Activated T-helper 1 cell treated with anti-CD3 and anti-CD28 coated beads, Interleukin-12 subunit alpha, Interleukin-12 subunit beta, Interleukin-2, Interleukin-4 antibody, amounts not matched to agents 30 ng/mL and 10 ng/mL and 1 ng/mL, durations not matched to agents 14 hours and 24 hours and 36 hours (primary cell): ENCODE data around the gene RPS6KA3. TPM values are rescaled to one million over a fixed set of nuclear protein-coding genes. Genes with fewer than 3 reads are reported as not detected.
"Not testable (repeated sequence)": the region's sequence is repeated elsewhere in the genome, so short reads cannot be mapped to it uniquely, and the experiment has no call there.

Experiments used
- DNase-seq: peaks from one replicate; pipeline ENCODE4 v3.0.0; 2021; ENCODE audit warnings: low spot score
- H3K27ac Mint-ChIP-seq: one replicate; pipeline ENCODE4 v1.8.0; 2021; ENCODE audit warnings: mild to moderate bottlenecking, mixed read lengths
- H3K27me3 Mint-ChIP-seq: one replicate; pipeline ENCODE4 v1.8.0; 2022; ENCODE audit warnings: mild to moderate bottlenecking, moderate library complexity, mixed read lengths; ENCODE audit not compliant: insufficient read depth
- H3K36me3 Mint-ChIP-seq: one replicate; pipeline ENCODE4 v1.8.0; 2021; ENCODE audit warnings: low read depth, mixed read lengths
- H3K4me1 Mint-ChIP-seq: one replicate; pipeline ENCODE4 v1.8.0; 2021; ENCODE audit warnings: low read depth, mixed read lengths
- H3K4me3 Mint-ChIP-seq: one replicate; pipeline ENCODE4 v1.8.0; 2021; ENCODE audit warnings: mild to moderate bottlenecking, moderate library complexity, mixed read lengths
- H3K9me3 Mint-ChIP-seq: one replicate; pipeline ENCODE4 v1.8.0; 2021; ENCODE audit warnings: mixed read lengths
- intact Hi-C: fragments of 100-400 bp; cut with micrococcal nuclease; formaldehyde crosslinking; loops from one replicate; pipeline ENCODE4 v1.15.1; 2024
- total RNA-seq: library from RNA; stranded (reverse); gene quantifications from 2 replicates; pipeline ENCODE4 v1.2.3, GENCODE V29; 2022

The RPS6KA3 gene
- total RNA-seq, 1 donor from 2014 or later, result 58.8 TPM

DNA sequence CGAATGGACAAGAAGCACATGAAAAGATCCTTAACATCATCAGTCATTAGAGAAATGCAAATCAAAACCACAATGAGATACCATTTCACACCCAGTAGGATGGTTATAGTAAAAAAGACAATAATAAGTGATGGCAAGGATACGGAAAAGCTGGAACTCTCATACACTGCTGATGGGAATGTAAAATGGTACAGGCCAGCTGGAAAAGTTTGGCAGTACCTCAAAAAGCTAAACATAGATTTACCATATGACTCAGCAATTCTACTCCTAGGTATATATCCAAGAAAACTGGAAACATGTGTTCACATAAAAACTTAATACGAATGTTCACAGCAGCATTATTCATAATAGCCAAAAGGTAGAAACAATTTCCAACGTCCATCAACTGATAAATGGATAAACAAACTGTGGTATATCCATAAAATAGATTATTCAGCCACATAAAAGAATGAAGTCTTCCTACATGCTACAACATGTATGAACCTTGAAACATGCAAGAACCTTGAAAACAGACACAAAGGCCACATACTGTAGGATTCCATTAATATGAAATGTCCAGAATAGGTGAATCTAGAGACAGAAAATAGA is 11.9 kb downstream of the RPS6KA3 start:
- DNase-seq, result no peak
- peaks cover 39% of the 10 kb centered on the region for H3K4me1 Mint-ChIP-seq
- no peak overlapping the region for H3K4me3 Mint-ChIP-seq
- no peaks in the 10 kb centered on the region for H3K27me3 Mint-ChIP-seq
- H3K9me3 Mint-ChIP-seq, result no peaks in the 10 kb centered on the region
- intact Hi-C loops, result loop anchor here (1.0 kb wide), 1 partner anchor 8 kb away; no protein-coding TSS in a partner anchor
- H3K27ac Mint-ChIP-seq, result no peak overlapping the region
- peaks cover 22% of the 10 kb centered on the region for H3K36me3 Mint-ChIP-seq

DNA sequence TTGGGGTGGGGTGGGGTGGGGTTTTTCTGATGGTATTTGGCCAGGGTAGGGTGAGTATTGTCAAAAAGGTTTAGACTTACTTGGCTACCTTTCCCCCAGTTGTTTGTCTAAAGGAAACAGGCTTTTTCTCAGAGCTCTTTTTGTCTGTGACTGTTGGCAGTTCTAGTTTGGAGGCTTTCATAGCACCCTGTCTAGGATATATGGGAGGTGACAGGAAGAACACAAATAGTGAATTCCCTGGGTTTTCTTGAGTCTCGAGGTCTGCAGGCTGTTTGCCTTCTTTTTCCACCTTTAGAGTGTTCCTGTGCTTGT is 13.5 kb downstream of the RPS6KA3 start:
- H3K4me1 Mint-ChIP-seq, result peaks cover 46% of the 10 kb centered on the region
- peak overlapping the region; percentile 65 for H3K27ac Mint-ChIP-seq
- no peak overlapping the region for H3K4me3 Mint-ChIP-seq
- DNase-seq, result no peak
- peaks cover 18% of the 10 kb centered on the region for H3K36me3 Mint-ChIP-seq
- intact Hi-C loops, result loop anchor here (1.0 to 2.0 kb wide), 2 partner anchors 189 to 274 kb away; no protein-coding TSS in a partner anchor
- H3K9me3 Mint-ChIP-seq, result no peaks in the 10 kb centered on the region
- H3K27me3 Mint-ChIP-seq, result no peaks in the 10 kb centered on the region

DNA sequence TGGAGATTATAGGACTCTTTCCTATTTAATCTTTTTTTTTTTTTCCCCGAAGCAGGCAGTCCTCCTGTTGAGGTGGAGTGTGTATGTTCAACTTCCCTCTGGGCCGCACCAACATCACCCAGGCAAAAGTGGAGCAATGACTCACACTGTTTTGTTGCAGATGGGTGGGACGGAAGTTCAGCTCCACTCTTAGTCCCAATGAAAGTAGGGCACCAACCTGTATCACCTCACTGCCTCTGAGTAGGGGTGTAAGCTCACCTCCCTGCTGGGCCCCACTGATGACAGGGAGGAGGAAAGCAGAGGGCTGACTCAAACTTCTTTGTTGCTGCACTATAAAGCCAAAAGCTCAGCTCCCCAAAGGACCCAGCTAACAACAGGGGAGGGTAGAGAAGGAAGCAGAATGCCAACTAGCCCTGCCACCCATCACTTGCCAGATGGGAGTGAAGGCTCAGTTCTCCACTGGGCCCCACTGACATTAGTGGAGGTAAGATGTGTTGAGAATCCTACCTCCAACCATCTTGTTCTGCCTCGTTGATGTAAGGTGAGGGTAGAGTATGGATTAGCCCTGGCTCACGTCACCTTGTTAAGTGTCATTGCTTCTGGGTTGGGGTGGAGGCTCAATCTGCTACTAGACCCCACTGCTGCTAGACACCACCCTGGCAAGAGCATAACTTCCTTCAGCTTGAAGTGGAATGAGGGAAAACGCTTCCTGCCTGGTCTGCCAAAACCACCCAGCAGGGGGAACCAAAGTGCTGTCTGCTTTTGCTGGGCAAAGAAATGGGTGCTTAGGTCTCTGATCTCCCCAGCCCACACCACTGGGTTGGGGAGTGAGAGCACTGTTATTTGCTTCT is 14.1 kb downstream of the RPS6KA3 start:
- H3K27ac Mint-ChIP-seq, result peak overlapping the region; percentile 65
- H3K27me3 Mint-ChIP-seq, result no peaks in the 10 kb centered on the region
- H3K4me3 Mint-ChIP-seq, result no peak overlapping the region
- peaks cover 46% of the 10 kb centered on the region for H3K4me1 Mint-ChIP-seq
- peak; percentile 49 for DNase-seq
- H3K9me3 Mint-ChIP-seq, result no peaks in the 10 kb centered on the region
- intact Hi-C loops, result loop anchor here (1.0 to 2.0 kb wide), 2 partner anchors 190 to 274 kb away; no protein-coding TSS in a partner anchor
- H3K36me3 Mint-ChIP-seq, result peaks cover 18% of the 10 kb centered on the region

DNA sequence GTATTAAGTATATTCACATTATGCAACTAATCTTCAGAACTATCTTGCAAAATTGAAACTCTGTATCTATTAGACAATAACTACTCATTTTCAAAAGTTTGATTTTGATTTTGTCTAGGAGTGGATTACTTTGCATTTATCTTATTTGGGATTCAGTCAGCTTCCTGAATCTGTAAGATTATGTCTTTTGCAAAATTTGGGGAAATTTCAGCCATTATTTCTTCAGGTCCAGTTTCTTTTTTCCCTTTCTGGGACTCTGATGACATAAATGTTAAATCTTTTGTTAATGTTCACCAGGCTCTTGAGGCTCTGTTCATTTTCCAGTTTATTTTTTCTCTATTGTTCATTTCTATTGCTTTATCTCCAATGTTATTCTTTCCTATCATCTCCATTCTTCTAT is 15.0 kb downstream of the RPS6KA3 start:
- H3K4me3 Mint-ChIP-seq, result no peak overlapping the region
- H3K27ac Mint-ChIP-seq, result no peak overlapping the region
- intact Hi-C loops, result loop anchor here (2.0 kb wide), 1 partner anchor 275 kb away; no protein-coding TSS in a partner anchor
- peaks cover 42% of the 10 kb centered on the region for H3K4me1 Mint-ChIP-seq
- no peaks in the 10 kb centered on the region for H3K9me3 Mint-ChIP-seq
- peaks cover 18% of the 10 kb centered on the region for H3K36me3 Mint-ChIP-seq
- DNase-seq, result no peak
- no peaks in the 10 kb centered on the region for H3K27me3 Mint-ChIP-seq

DNA sequence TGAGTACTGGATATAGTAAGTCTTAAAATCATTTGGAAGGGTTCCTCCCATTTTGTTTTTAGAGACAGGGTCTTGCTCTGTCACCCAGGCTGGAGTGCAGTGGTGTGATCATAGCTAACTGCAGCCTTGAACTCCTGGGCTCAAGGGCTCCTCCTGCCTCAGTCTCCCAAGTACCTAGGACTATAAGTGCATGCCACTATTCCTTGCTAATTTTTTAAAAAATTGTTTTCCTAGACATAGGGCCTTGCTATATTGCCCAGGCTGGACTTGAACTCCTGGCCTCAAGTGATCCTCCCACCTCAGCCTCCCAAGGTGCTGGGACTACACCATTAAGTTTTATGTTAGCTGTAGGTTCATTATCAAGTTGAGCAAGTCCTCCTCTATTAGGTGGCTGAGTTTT is 16.6 kb downstream of the RPS6KA3 start:
- H3K36me3 Mint-ChIP-seq, result peaks cover 17% of the 10 kb centered on the region
- H3K4me1 Mint-ChIP-seq, result peaks cover 35% of the 10 kb centered on the region
- H3K27me3 Mint-ChIP-seq, H3K4me3 Mint-ChIP-seq, DNase-seq, H3K27ac Mint-ChIP-seq, H3K9me3 Mint-ChIP-seq, intact Hi-C loops: not testable (repeated sequence)

DNA sequence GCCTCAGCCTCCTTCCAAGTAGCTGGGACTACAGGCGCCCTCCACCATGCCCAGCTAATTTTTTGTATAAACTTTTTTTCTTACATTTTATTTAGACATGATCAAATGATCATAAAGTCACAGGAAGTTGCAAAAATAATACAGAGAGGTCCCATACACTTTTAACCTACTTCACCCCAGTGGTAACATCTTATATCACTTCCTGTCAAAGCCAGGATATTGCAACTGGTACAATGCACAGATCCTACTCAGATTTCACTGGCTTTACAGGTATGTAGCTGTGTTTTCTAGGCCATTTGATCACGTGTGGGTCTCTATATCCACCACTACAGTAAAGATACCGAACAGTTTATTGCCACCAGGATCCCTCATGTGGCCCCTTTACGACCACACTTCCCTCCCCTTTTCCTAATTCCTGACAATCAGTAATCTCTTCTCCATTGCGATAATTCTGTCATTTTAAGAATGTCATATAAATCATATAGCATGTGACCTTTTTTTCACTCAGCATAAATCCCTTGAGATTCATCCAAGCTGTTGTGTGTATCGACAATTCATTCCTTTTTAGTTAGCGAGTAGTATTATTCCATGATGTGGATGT is 18.0 kb downstream of the RPS6KA3 start:
- peaks cover 32% of the 10 kb centered on the region for H3K4me1 Mint-ChIP-seq
- intact Hi-C loops, result no loop called here
- H3K27ac Mint-ChIP-seq, result no peak overlapping the region
- no peaks in the 10 kb centered on the region for H3K27me3 Mint-ChIP-seq
- no peaks in the 10 kb centered on the region for H3K9me3 Mint-ChIP-seq
- no peak for DNase-seq
- no peak overlapping the region for H3K4me3 Mint-ChIP-seq
- H3K36me3 Mint-ChIP-seq, result peaks cover 15% of the 10 kb centered on the region

DNA sequence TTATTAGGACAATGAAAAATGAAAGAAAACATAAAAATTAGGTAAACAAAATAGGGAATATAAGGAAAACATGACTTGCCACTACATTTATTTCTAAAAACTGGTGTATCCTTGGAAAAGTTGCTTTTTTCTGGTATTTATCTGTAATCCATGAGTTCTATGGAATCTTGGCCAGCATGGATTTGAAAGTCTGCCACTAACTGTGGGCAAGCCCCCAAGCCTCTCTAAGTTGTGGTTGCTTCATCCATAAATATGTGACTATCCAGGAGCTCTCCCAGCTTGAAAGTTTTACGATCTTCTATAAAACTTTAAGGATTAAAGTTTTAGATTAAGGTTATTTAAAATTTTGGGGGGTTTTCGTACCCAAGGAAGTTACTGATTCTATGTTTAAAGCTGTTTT is 21.8 kb downstream of the RPS6KA3 start:
- Mint-ChIP-seq H3K27ac (no peak overlapping the region), H3K9me3 (no peaks in the 10 kb centered on the region), H3K36me3 (peaks cover 7% of the 10 kb centered on the region), H3K4me3 (no peak overlapping the region), H3K27me3 (no peaks in the 10 kb centered on the region), H3K4me1 (peaks cover 20% of the 10 kb centered on the region)
- no peak for DNase-seq
- intact Hi-C loops, result no loop called here

DNA sequence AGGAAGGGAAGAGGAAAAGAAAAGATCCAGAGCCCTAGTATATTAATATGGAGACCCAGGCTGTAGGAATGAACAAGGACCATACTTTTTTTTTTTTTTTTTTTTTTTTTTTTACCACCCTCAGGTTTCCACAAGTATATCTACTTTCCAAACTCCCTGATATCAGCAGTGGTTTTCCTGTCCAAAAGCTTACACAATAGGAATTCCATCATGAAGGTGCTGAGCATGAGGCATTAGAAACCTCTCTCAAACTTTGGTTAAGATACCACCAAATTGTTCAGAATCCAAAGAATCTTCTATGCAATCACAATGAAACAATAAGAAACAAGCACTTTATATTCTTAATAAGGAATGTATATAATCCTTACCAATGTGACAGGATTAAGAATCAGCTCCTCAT is 26.5 kb downstream of the RPS6KA3 start:
- intact Hi-C loops, result no loop called here
- H3K9me3 Mint-ChIP-seq, result peaks cover 3% of the 10 kb centered on the region
- peaks cover 16% of the 10 kb centered on the region for H3K4me1 Mint-ChIP-seq
- H3K27ac Mint-ChIP-seq, result no peak overlapping the region
- H3K4me3 Mint-ChIP-seq, result no peak overlapping the region
- no peak for DNase-seq
- peaks cover 30% of the 10 kb centered on the region for H3K36me3 Mint-ChIP-seq
- no peaks in the 10 kb centered on the region for H3K27me3 Mint-ChIP-seq

DNA sequence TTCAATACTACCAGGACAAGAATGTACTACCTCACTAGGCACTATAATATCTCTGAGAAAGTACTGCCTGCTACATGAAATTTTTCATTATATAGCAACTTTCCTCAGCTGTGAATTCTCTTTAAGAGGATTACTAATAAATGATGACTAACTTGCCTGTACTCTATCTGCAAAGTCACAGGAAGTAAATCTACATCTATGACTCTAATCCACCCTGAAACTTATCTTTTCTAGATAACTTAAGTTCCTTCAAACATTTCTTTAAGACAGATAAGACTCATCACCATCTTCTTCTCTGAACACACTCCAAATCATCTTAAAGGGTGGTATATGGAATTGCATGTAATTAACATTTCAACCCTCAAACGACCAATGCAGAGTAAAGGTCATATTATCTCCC is 28.8 kb downstream of the RPS6KA3 start:
- Mint-ChIP-seq H3K27me3 (no peaks in the 10 kb centered on the region), H3K4me3 (no peak overlapping the region), H3K36me3 (peaks cover 38% of the 10 kb centered on the region), H3K9me3 (peaks cover 3% of the 10 kb centered on the region), H3K27ac (no peak overlapping the region), H3K4me1 (peaks cover 16% of the 10 kb centered on the region)
- intact Hi-C loops, result no loop called here
- no peak for DNase-seq

DNA sequence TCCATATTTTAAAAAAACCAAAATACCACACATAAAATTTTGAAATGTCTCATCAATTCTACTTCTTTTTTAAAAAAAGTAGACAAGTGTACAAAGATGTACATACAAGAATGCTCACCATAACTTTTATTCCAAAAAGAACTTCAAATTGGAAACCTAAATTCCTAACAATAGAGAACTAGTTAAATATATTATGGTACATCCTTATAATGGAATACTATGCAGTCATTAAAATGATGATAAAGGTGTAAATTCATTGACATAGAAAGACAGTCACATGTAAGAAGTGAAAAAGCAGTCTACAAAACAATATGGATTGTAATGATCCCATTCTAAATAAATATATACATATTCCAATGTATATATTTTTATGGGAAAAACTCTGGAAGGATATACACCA is 31.0 kb downstream of the RPS6KA3 start:
- Mint-ChIP-seq H3K9me3 (peaks cover 3% of the 10 kb centered on the region), H3K27ac (no peak overlapping the region), H3K4me1 (peaks cover 10% of the 10 kb centered on the region), H3K36me3 (peaks cover 44% of the 10 kb centered on the region), H3K4me3 (no peak overlapping the region), H3K27me3 (no peaks in the 10 kb centered on the region)
- no peak for DNase-seq
- intact Hi-C loops, result no loop called here

DNA sequence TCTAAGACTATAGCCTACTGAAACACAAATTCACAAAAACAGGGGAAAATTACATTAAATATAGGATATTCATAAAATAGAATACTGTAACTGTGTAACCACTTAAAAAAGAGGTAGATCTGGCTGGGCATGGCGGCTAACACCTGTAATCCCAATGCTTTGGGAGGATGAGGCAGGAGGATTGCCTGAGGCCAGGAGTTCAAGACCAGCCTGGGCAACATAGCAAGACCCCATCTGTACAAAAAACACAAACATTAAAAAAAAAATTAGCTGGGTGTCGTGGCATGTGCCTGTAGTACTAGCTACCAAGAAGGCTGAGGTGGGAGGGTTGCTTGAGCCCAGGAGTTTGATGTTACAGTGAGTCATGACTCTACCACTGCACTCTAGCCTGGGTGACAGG is 33.4 kb downstream of the RPS6KA3 start:
- Mint-ChIP-seq H3K27ac (no peak overlapping the region), H3K4me1 (peaks cover 14% of the 10 kb centered on the region), H3K36me3 (peaks cover 52% of the 10 kb centered on the region), H3K9me3 (peaks cover 3% of the 10 kb centered on the region), H3K27me3 (no peaks in the 10 kb centered on the region), H3K4me3 (no peak overlapping the region)
- no peak for DNase-seq
- intact Hi-C loops, result no loop called here

DNA sequence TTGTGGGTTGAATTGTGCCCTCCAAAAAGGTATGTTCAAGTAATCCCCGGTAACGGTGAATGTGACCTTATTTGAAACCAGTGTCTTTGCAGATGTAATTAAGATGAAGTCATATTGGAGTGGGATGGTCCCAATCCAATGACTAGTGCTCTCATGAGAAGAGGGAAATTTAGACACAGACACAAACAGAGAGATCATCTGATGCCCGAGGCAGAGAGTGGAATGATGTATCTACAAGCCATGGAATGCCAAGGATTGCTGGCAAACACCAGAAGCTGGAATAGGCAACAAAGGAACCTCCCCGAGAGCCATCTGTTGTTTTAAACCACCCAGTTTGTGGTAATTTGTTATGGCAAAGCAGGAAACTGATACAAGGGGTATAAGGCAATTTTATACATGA is 35.1 kb downstream of the RPS6KA3 start:
- H3K27ac Mint-ChIP-seq, result no peak overlapping the region
- peaks cover 47% of the 10 kb centered on the region for H3K36me3 Mint-ChIP-seq
- no peak overlapping the region for H3K4me3 Mint-ChIP-seq
- intact Hi-C loops, result no loop called here
- DNase-seq, result no peak
- peaks cover 12% of the 10 kb centered on the region for H3K4me1 Mint-ChIP-seq
- H3K27me3 Mint-ChIP-seq, result no peaks in the 10 kb centered on the region
- H3K9me3 Mint-ChIP-seq, result peaks cover 3% of the 10 kb centered on the region

DNA sequence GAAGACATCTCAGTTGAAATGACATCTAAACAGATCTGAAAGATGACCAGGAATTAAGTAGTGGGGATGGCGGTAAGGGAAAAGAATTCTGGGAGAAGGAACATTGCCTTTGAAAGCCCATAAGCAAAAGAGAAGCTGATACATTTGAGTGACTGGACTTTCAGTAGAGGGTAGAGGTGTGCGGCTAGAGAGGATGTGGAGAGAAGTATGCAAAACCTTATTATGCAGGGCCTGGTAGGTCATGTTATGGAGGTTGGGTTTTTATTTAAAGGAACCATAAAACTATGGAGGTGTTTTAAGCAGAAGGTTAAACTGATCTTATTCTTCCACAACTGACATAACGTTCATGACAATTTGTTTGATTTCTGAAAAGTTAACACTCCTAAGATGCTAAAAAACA is 36.3 kb downstream of the RPS6KA3 start:
- H3K4me1 Mint-ChIP-seq, result peaks cover 12% of the 10 kb centered on the region
- intact Hi-C loops, result no loop called here
- peaks cover 44% of the 10 kb centered on the region for H3K36me3 Mint-ChIP-seq

More for the DNA sequence above, 36.3 kb downstream of the RPS6KA3 start:
- H3K9me3 Mint-ChIP-seq, result peaks cover 2% of the 10 kb centered on the region
- no peak overlapping the region for H3K4me3 Mint-ChIP-seq
- no peak overlapping the region for H3K27ac Mint-ChIP-seq
- DNase-seq, result no peak
- H3K27me3 Mint-ChIP-seq, result no peaks in the 10 kb centered on the region
